Neural progenitor cell (in vitro differentiated cells): ENCODE measurements around the gene KLHL12.

Experiments used
- CTCF ChIP-seq: fragments of 200-600 bp; sonication (generic); IDR thresholded peaks from 2 replicates; pipeline ENCODE4 v1.5.1; 2017; ENCODE audit warnings: antibody characterized with exemption, mild to moderate bottlenecking
- EZH2 ChIP-seq: fragments of 200-600 bp; sonication (generic); IDR thresholded peaks from 2 replicates; pipeline ENCODE4 v1.6.1; 2017; ENCODE audit warnings: antibody characterized with exemption, mild to moderate bottlenecking, moderate library complexity
- EZH2phosphoT487 ChIP-seq: fragments of 200-600 bp; sonication (generic); IDR thresholded peaks from 2 replicates; pipeline ENCODE4 v1.6.1; 2017; ENCODE audit warnings: antibody characterized with exemption

GRCh38 chr1:202966006-202966898 is 39.2 kb upstream of the KLHL12 start:
- TF ChIP-seq CTCF = no peak
- no peak for TF ChIP-seq EZH2
- TF ChIP-seq EZH2phosphoT487 = no peak
